ENCODE results near the gene ZNF839.
A peak's percentile ranks its signal among the peaks of the same experiment; 100 is the strongest.

ZNF839 gene

GRCh38 chr14:102341566-102341965, 22.0 kb downstream of the ZNF839 start:
- no peak for DNase-seq (ENCODE audit: low read depth, low spot score)

- no peak for DNase-seq (ENCODE audit: low read depth, low spot score)
These were observed 22.7 kb downstream of the ZNF839 start for GRCh38 chr14:102342238-102342637.

- no peak for DNase-seq (ENCODE audit: low read depth, low spot score)
These were observed 24.5 kb downstream of the ZNF839 start for GRCh38 chr14:102344084-102344483.

- no peak for DNase-seq (ENCODE audit: low read depth, low spot score)
These were observed 24.9 kb downstream of the ZNF839 start for GRCh38 chr14:102344485-102344884.

GRCh38 chr14:102345232-102345631, 25.7 kb downstream of the ZNF839 start:
- no peak for DNase-seq (ENCODE audit: low read depth, low spot score)

DNA sequence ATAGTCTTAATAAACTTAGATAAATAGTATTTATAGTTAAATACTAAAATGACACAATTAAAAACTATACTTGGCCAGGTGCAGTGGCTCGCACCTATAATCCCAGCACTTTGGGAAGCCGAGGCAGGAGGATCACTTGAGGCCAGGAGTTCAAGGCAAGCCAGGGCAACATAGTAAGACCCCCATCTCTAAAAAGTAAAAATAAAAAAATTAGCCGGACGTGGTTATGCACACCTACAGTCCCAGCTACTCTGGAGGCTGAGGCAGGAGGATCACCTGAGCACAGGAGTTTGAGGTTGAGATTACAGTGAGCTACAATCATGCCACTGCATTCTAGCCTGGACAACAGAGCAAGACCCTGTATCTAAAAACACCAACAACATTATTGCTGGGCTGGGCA, 27.1 kb downstream of the ZNF839 start:
- DNase-seq (ENCODE audit: low read depth, low spot score): no peak

DNA sequence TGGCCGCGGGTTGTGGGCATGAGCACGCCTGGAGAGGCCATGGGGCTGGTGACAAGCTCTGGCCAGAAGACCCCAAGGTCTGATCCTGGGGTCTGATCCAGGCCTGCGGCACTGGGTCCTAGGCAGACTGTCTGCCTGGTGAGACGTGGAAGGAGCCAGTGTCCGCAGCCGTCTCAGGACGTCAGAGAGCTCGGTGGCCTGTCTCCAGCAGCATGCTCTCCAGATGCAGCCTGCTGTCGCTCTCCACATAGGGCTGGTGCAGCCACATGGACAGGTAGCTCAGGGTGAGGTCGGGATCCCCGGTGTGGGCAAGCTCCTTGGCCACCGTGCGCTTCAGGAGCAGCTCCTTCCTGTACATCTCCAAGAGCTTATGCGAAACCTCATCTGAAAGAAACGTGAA, 28.8 kb downstream of the ZNF839 start:
- DNase-seq (ENCODE audit: low read depth, low spot score): no peak

DNA sequence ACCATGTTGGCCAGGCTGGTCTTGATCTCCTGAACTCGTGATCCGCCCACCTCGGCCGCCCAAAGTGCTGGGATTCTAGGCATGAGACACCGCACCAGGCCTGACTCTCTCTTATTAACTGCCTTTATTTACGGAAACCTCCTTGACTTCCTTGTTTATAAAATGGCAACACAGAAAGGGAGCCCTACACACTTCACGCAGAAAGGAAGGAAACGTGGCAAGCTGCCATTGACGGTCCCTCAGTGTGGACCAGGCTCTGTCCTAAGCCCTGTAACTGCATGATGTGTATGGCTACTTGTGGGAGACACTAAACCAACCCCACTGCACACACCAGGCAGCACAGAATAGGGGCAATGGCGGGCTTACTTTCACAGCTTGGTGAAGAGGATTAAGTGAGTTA, 31.5 kb downstream of the ZNF839 start:
- DNase-seq (ENCODE audit: low read depth, low spot score): no peak

- peak; percentile 7 for DNase-seq (ENCODE audit: low read depth, low spot score)
These were observed 32.0 kb downstream of the ZNF839 start for GRCh38 chr14:102351593-102351992.

GRCh38 chr14:102352213-102352612, 32.7 kb downstream of the ZNF839 start:
- no peak for DNase-seq (ENCODE audit: low read depth, low spot score)

- DNase-seq (ENCODE audit: low read depth, low spot score): no peak
These were observed 33.6 kb downstream of the ZNF839 start for GRCh38 chr14:102353126-102353619.

DNA sequence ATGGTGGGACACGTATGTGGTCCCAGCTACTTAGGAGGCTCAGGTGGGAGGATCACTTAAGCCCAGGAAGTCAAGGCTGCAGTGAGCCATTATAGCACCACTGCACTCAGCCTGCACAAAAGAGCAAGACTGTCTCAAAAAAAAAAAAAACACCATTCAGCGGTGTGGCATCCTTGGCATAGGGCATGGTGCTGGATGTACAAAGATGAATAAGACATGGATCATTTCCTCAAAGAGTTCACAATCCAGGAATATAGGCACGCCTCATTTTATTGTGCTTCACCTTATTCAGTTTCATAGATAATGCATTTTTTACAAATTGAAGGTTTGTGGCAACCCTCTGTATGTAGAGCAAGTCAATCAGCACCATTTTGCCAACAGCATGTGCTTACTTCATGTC, 36.7 kb downstream of the ZNF839 start:
- no peak for DNase-seq (ENCODE audit: low read depth, low spot score)

- no peak for DNase-seq (ENCODE audit: low read depth, low spot score)
These were observed 39.8 kb downstream of the ZNF839 start for GRCh38 chr14:102359341-102359740.

- no peak for DNase-seq (ENCODE audit: low read depth, low spot score)
These were observed 40.8 kb downstream of the ZNF839 start for GRCh38 chr14:102360388-102360787.

GRCh38 chr14:102362084-102362483, 42.5 kb downstream of the ZNF839 start:
- no peak for DNase-seq (ENCODE audit: low read depth, low spot score)

GRCh38 chr14:102362545-102363181, 43.1 kb downstream of the ZNF839 start, which contains the start of the genes CINP and TECPR2:
TSS of gene CINP (minus strand) at chr14:102362890. CDS start at chr14:102362851, 39 bp downstream.
TSS of gene TECPR2 (plus strand) at chr14:102362941. CDS start at chr14:102376722, 13,781 bp downstream.
- DNase-seq (ENCODE audit: low read depth, low spot score): peak; percentile 87

GRCh38 chr14:102363182-102363943, 43.8 kb downstream of the ZNF839 start:
- DNase-seq (ENCODE audit: low read depth, low spot score): peak; percentile 3

GRCh38 chr14:102370305-102370809, 50.8 kb downstream of the ZNF839 start:
- DNase-seq (ENCODE audit: low read depth, low spot score): no peak

DNA sequence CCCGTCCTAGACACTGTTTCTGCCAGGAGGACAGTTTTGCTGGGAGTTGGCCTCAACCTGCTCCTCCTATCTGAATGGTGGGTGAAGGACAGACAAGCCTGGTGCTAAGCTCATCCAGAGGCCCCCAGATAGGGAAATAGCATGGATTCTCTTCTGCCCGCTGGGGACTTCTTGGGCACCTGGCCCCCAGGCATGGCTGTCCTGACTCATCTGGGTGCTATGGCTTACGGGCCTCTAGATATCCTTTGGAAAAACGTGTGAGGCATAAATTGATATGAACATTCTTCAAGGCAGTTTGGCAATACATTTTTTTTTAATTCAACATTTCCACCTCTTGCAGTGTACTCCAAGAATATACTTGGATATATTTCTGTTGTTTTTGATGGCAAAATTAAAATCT, 51.8 kb downstream of the ZNF839 start:
- DNase-seq (ENCODE audit: low read depth, low spot score): no peak

DNA sequence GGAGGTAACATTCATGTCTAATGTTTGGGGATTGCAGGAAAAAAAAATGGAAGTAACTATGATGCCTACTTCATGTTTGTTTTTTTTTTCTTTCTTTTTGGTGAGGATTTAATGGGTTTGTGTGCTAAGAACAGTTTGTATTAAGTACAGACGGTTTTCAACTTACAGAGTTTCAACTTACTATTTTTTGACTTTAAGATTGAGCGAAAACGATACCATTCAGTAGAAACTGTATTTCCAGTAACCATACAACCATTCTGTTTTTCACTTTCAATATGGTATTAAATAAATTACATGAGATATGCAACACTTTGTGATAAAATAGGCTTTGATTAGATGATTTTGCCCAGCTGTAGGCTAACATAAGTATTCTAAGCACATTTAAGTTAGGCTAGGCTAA, 53.6 kb downstream of the ZNF839 start:
- DNase-seq (ENCODE audit: low read depth, low spot score): no peak

- DNase-seq (ENCODE audit: low read depth, low spot score): no peak
These were observed 54.7 kb downstream of the ZNF839 start for GRCh38 chr14:102374264-102374663.

GRCh38 chr14:102375119-102375518, 55.6 kb downstream of the ZNF839 start:
- no peak for DNase-seq (ENCODE audit: low read depth, low spot score)

DNA sequence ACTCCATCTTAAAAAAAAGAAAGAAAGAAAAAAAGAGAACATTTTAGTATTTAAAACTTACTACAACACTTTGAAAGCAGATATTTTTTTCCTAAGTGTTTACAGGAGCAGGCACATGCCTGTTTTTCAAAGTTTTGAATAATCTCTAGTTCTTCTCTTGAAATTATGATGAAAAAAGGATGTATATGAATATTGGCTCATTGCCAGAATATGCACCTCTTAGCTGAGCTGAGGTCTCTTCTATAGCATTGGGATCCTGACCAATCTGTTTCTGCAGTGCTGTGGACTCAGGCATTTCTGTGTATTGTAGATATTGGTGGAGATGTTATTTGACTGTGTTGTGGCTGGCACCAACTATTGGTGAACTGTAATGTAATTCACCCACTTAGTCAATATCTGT, 58.1 kb downstream of the ZNF839 start:
- DNase-seq (ENCODE audit: low read depth, low spot score): no peak
